Measurements from ENCODE around the gene PPY. TPM values are rescaled to one million over a fixed set of nuclear protein-coding genes. Genes with fewer than 3 reads are reported as not detected.
"Not testable (repeated sequence)": the region's sequence is repeated elsewhere in the genome, so short reads cannot be mapped to it uniquely, and the experiment has no call there.

The PPY gene
- total RNA-seq, 1 donor from 2014 or later: not detected

GRCh38 chr17:43950554-43950953 is 8.3 kb upstream of the PPY start:
- Histone ChIP-seq H3K9ac (ENCODE audit: low read depth in 1 of 3, low read length in 3 of 3) (no peak overlapping the region), H3K4me1 (ENCODE audit: control insufficient read depth in 3 of 3, insufficient read depth in 3 of 3, low read length in 3 of 3) (peaks cover 0 to 8% (median 4%) of the 10 kb centered on the region in 3 donors), H3K27me3 (ENCODE audit: control insufficient read depth in 3 of 3, insufficient read depth in 3 of 3, low read length in 3 of 3) (peaks cover 53 to 64% (median 54%) of the 10 kb centered on the region in 3 donors), H3K9me3 (ENCODE audit: control insufficient read depth in 3 of 3, low read length in 3 of 3) (no peaks in the 10 kb centered on the region), H3K4me3 (ENCODE audit: low read length in 3 of 3) (no peak overlapping the region), H3K27ac (ENCODE audit: low read depth, low read length) (no peak overlapping the region), H3K36me3 (ENCODE audit: control insufficient read depth in 3 of 3, insufficient read depth in 3 of 3, low read length in 3 of 3) (no peaks in the 10 kb centered on the region)

- Histone ChIP-seq H3K4me3 (ENCODE audit: low read length in 3 of 3) (no peak overlapping the region), H3K9me3 (ENCODE audit: control insufficient read depth in 3 of 3, low read length in 3 of 3) (no peaks in the 10 kb centered on the region), H3K27me3 (ENCODE audit: control insufficient read depth in 3 of 3, insufficient read depth in 3 of 3, low read length in 3 of 3) (peaks cover 50 to 57% (median 52%) of the 10 kb centered on the region in 3 donors), H3K27ac (ENCODE audit: low read depth, low read length) (no peak overlapping the region), H3K9ac (ENCODE audit: low read depth in 1 of 3, low read length in 3 of 3) (no peak overlapping the region), H3K36me3 (ENCODE audit: control insufficient read depth in 3 of 3, insufficient read depth in 3 of 3, low read length in 3 of 3) (no peaks in the 10 kb centered on the region), H3K4me1 (ENCODE audit: control insufficient read depth in 3 of 3, insufficient read depth in 3 of 3, low read length in 3 of 3) (peaks cover 0 to 8% (median 4%) of the 10 kb centered on the region in 3 donors)
Observed at GRCh38 chr17:43949781-43950180, 7.5 kb upstream of the PPY start.

- no peaks in the 10 kb centered on the region for H3K36me3 ChIP-seq (ENCODE audit: control insufficient read depth in 3 of 3, insufficient read depth in 3 of 3, low read length in 3 of 3)
- H3K4me1 ChIP-seq (ENCODE audit: control insufficient read depth in 3 of 3, insufficient read depth in 3 of 3, low read length in 3 of 3): no peaks in the 10 kb centered on the region
- H3K27ac ChIP-seq (ENCODE audit: low read depth, low read length): no peak overlapping the region
- H3K9ac ChIP-seq (ENCODE audit: low read depth in 1 of 3, low read length in 3 of 3): no peak overlapping the region
- no peaks in the 10 kb centered on the region for H3K9me3 ChIP-seq (ENCODE audit: control insufficient read depth in 3 of 3, low read length in 3 of 3)
- peaks cover 23 to 30% (median 24%) of the 10 kb centered on the region in 3 donors for H3K27me3 ChIP-seq (ENCODE audit: control insufficient read depth in 3 of 3, insufficient read depth in 3 of 3, low read length in 3 of 3)
- H3K4me3 ChIP-seq (ENCODE audit: low read length in 3 of 3): no peak overlapping the region
Observed at GRCh38 chr17:43946781-43947180, 4.5 kb upstream of the PPY start.

- Histone ChIP-seq H3K9ac (ENCODE audit: low read depth in 1 of 3, low read length in 3 of 3) (no peak overlapping the region), H3K27me3 (ENCODE audit: control insufficient read depth in 3 of 3, insufficient read depth in 3 of 3, low read length in 3 of 3) (peaks cover 9 to 18% (median 13%) of the 10 kb centered on the region in 3 donors), H3K9me3 (ENCODE audit: control insufficient read depth in 3 of 3, low read length in 3 of 3) (no peaks in the 10 kb centered on the region), H3K4me1 (ENCODE audit: control insufficient read depth in 3 of 3, insufficient read depth in 3 of 3, low read length in 3 of 3) (no peaks in the 10 kb centered on the region), H3K27ac (ENCODE audit: low read depth, low read length) (no peak overlapping the region), H3K36me3 (ENCODE audit: control insufficient read depth in 3 of 3, insufficient read depth in 3 of 3, low read length in 3 of 3) (no peaks in the 10 kb centered on the region), H3K4me3 (ENCODE audit: low read length in 3 of 3) (no peak overlapping the region)
Observed at GRCh38 chr17:43945074-43945829, 3.0 kb upstream of the PPY start.

GRCh38 chr17:43940630-43941029 is 1.6 kb downstream of the PPY start:
- peaks cover 3 to 4% (median 4%) of the 10 kb centered on the region in 3 donors for H3K4me1 ChIP-seq (ENCODE audit: control insufficient read depth in 3 of 3, insufficient read depth in 3 of 3, low read length in 3 of 3)
- no peak overlapping the region for H3K27ac ChIP-seq (ENCODE audit: low read depth, low read length)
- no peaks in the 10 kb centered on the region for H3K9me3 ChIP-seq (ENCODE audit: control insufficient read depth in 3 of 3, low read length in 3 of 3)
- H3K27me3 ChIP-seq (ENCODE audit: control insufficient read depth in 3 of 3, insufficient read depth in 3 of 3, low read length in 3 of 3): peaks cover 13 to 25% (median 20%) of the 10 kb centered on the region in 3 donors
- no peak overlapping the region for H3K4me3 ChIP-seq (ENCODE audit: low read length in 3 of 3)
- no peaks in the 10 kb centered on the region for H3K36me3 ChIP-seq (ENCODE audit: control insufficient read depth in 3 of 3, insufficient read depth in 3 of 3, low read length in 3 of 3)
- no peak overlapping the region for H3K9ac ChIP-seq (ENCODE audit: low read depth in 1 of 3, low read length in 3 of 3)

GRCh38 chr17:43939886-43940285 is 2.4 kb downstream of the PPY start:
- Histone ChIP-seq H3K9ac (ENCODE audit: low read depth in 1 of 3, low read length in 3 of 3) (no peak overlapping the region), H3K4me3 (ENCODE audit: low read length in 3 of 3) (no peak overlapping the region), H3K9me3 (ENCODE audit: control insufficient read depth in 3 of 3, low read length in 3 of 3) (no peaks in the 10 kb centered on the region), H3K27ac (ENCODE audit: low read depth, low read length) (no peak overlapping the region), H3K36me3 (ENCODE audit: control insufficient read depth in 3 of 3, insufficient read depth in 3 of 3, low read length in 3 of 3) (no peaks in the 10 kb centered on the region), H3K4me1 (ENCODE audit: control insufficient read depth in 3 of 3, insufficient read depth in 3 of 3, low read length in 3 of 3) (peaks cover 3 to 4% (median 4%) of the 10 kb centered on the region in 3 donors), H3K27me3 (ENCODE audit: control insufficient read depth in 3 of 3, insufficient read depth in 3 of 3, low read length in 3 of 3) (peaks cover 13 to 25% (median 23%) of the 10 kb centered on the region in 3 donors)

GRCh38 chr17:43939452-43939851 is 2.8 kb downstream of the PPY start:
- not testable (repeated sequence) for H3K36me3 ChIP-seq (ENCODE audit: control insufficient read depth in 3 of 3, insufficient read depth in 3 of 3, low read length in 3 of 3); H3K9ac ChIP-seq (ENCODE audit: low read depth in 1 of 3, low read length in 3 of 3); H3K4me3 ChIP-seq (ENCODE audit: low read length in 3 of 3); H3K27ac ChIP-seq (ENCODE audit: low read depth, low read length); H3K9me3 ChIP-seq (ENCODE audit: control insufficient read depth in 3 of 3, low read length in 3 of 3); H3K4me1 ChIP-seq (ENCODE audit: control insufficient read depth in 3 of 3, insufficient read depth in 3 of 3, low read length in 3 of 3)
- H3K27me3 ChIP-seq (ENCODE audit: control insufficient read depth in 3 of 3, insufficient read depth in 3 of 3, low read length in 3 of 3): peaks cover 13 to 25% (median 23%) of the 10 kb centered on the region in 3 donors

- Histone ChIP-seq H3K4me1 (ENCODE audit: control insufficient read depth in 3 of 3, insufficient read depth in 3 of 3, low read length in 3 of 3) (peaks cover 3 to 4% (median 4%) of the 10 kb centered on the region in 3 donors), H3K36me3 (ENCODE audit: control insufficient read depth in 3 of 3, insufficient read depth in 3 of 3, low read length in 3 of 3) (no peaks in the 10 kb centered on the region), H3K9ac (ENCODE audit: low read depth in 1 of 3, low read length in 3 of 3) (no peak overlapping the region), H3K9me3 (ENCODE audit: control insufficient read depth in 3 of 3, low read length in 3 of 3) (no peaks in the 10 kb centered on the region), H3K27me3 (ENCODE audit: control insufficient read depth in 3 of 3, insufficient read depth in 3 of 3, low read length in 3 of 3) (peaks cover 13 to 25% (median 23%) of the 10 kb centered on the region in 3 donors), H3K4me3 (ENCODE audit: low read length in 3 of 3) (no peak overlapping the region), H3K27ac (ENCODE audit: low read depth, low read length) (no peak overlapping the region)
Observed at GRCh38 chr17:43938838-43939182, 3.5 kb downstream of the PPY start.

- no peaks in the 10 kb centered on the region for H3K36me3 ChIP-seq (ENCODE audit: control insufficient read depth in 3 of 3, insufficient read depth in 3 of 3, low read length in 3 of 3)
- H3K4me3 ChIP-seq (ENCODE audit: low read length in 3 of 3): no peak overlapping the region
- no peaks in the 10 kb centered on the region for H3K9me3 ChIP-seq (ENCODE audit: control insufficient read depth in 3 of 3, low read length in 3 of 3)
- no peak overlapping the region for H3K9ac ChIP-seq (ENCODE audit: low read depth in 1 of 3, low read length in 3 of 3)
- no peak overlapping the region for H3K27ac ChIP-seq (ENCODE audit: low read depth, low read length)
- peaks cover 13 to 34% (median 27%) of the 10 kb centered on the region in 3 donors for H3K27me3 ChIP-seq (ENCODE audit: control insufficient read depth in 3 of 3, insufficient read depth in 3 of 3, low read length in 3 of 3)
- H3K4me1 ChIP-seq (ENCODE audit: control insufficient read depth in 3 of 3, insufficient read depth in 3 of 3, low read length in 3 of 3): peaks cover 3 to 4% (median 4%) of the 10 kb centered on the region in 3 donors
Observed at GRCh38 chr17:43936434-43936833, 5.8 kb downstream of the PPY start.

- H3K9ac ChIP-seq (ENCODE audit: low read depth in 1 of 3, low read length in 3 of 3): no peak overlapping the region
- no peak overlapping the region for H3K27ac ChIP-seq (ENCODE audit: low read depth, low read length)
- H3K9me3 ChIP-seq (ENCODE audit: control insufficient read depth in 3 of 3, low read length in 3 of 3): no peaks in the 10 kb centered on the region
- H3K4me1 ChIP-seq (ENCODE audit: control insufficient read depth in 3 of 3, insufficient read depth in 3 of 3, low read length in 3 of 3): peaks cover 3 to 4% (median 4%) of the 10 kb centered on the region in 3 donors
- H3K4me3 ChIP-seq (ENCODE audit: low read length in 3 of 3): no peak overlapping the region
- H3K36me3 ChIP-seq (ENCODE audit: control insufficient read depth in 3 of 3, insufficient read depth in 3 of 3, low read length in 3 of 3): no peaks in the 10 kb centered on the region
- H3K27me3 ChIP-seq (ENCODE audit: control insufficient read depth in 3 of 3, insufficient read depth in 3 of 3, low read length in 3 of 3): peaks cover 13 to 34% (median 27%) of the 10 kb centered on the region in 3 donors
Observed at GRCh38 chr17:43935926-43936261, 6.4 kb downstream of the PPY start.
